HCT116 (cell line): ENCODE data around the gene PSMB5. TPM values are rescaled to one million over a fixed set of nuclear protein-coding genes. Genes with fewer than 3 reads are reported as not detected.

Experiments used
- ATAC-seq: fragments of 200-7000 bp; cut with Tn5 transposase; 2 replicates; pipeline ENCODE4 v1.9.1; 2020; ENCODE audit warnings: mild to moderate bottlenecking, moderate library complexity
- BruUV-seq: library from RNA; stranded (reverse); fragments of 400-500 nt; replicated peaks from 2 replicates; lab custom pipeline; 2021; lab: Mats Ljungman, UMichigan
- CTCF ChIA-PET: fragments of 300-600 bp; sonication (Branson Sonifier 250); formaldehyde crosslinking; loops from one replicate; lab custom pipeline; 2021; ENCODE audit warnings: antibody characterized with exemption; lab: Charles Lee
- POLR2A ChIA-PET: fragments of 300-600, 350-600 bp; sonication (Branson Sonifier 250); formaldehyde crosslinking; loops from one replicate; lab custom pipeline; 2021; ENCODE audit warnings: antibody characterized with exemption; lab: Charles Lee
- RAD21 ChIA-PET, 2 experiments: fragments of 300-600 bp; sonication (Branson Sonifier 250); formaldehyde crosslinking; loops; one replicate each; lab custom pipeline; 2023; ENCODE audit warnings: low total read pairs in 2 of 2; ENCODE audit not compliant: uncharacterized antibody in 2 of 2, unreplicated experiment in 2 of 2, low non-redundant PET in 1 of 2; lab: Charles Lee
- DNase-seq: peaks from one replicate; pipeline ENCODE4 v3.0.0-alpha.2; 2010; ENCODE audit warnings: low read depth, low spot score
- H2AFZ ChIP-seq: fragments of 200-600 bp; shearing (Covaris generic), sonication (generic); 2 replicates; pipeline ENCODE4 v1.6.1; 2017; ENCODE audit warnings: low read depth, mixed run types, mixed read lengths, antibody characterized with exemption, low read length; ENCODE audit not compliant: poor library complexity, severe bottlenecking
- H3K27ac ChIP-seq: 2 replicates; pipeline ENCODE4 v1.5.1; 2012; ENCODE audit warnings: low read depth, low read length
- H3K27me3 ChIP-seq: fragments of 200-600 bp; sonication (generic); 2 replicates; pipeline ENCODE4 v1.6.1; 2016; ENCODE audit warnings: mixed run types, low read length, mixed read lengths; ENCODE audit not compliant: insufficient read depth
- H3K36me3 ChIP-seq, 2 experiments: fragments of 200-500 bp in 1 of 2; fragments of 200-600 bp in 1 of 2; sonication (Bioruptor generic) in 1 of 2; sonication (generic) in 1 of 2; 2 replicates each; pipeline versions ENCODE4 v1.5.1 to v1.6.1; 2014 to 2016; ENCODE audit warnings: low read length in 2 of 2, inconsistent platforms in 1 of 2, mixed read lengths in 1 of 2, mixed run types in 1 of 2; ENCODE audit not compliant: insufficient read depth in 2 of 2, control insufficient read depth in 1 of 2
- H3K4me1 ChIP-seq, 2 experiments: fragments of 200-600 bp in 1 of 2; sonication (generic) in 1 of 2; 2 replicates each; pipeline versions ENCODE4 v1.5.1 to v1.6.1; 2012 to 2017; ENCODE audit warnings: low read length in 2 of 2, inconsistent platforms in 1 of 2, mild to moderate bottlenecking in 1 of 2, mixed read lengths in 1 of 2, mixed run types in 1 of 2, moderate library complexity in 1 of 2; ENCODE audit not compliant: insufficient read depth in 2 of 2, control insufficient read depth in 1 of 2
- H3K4me2 ChIP-seq: fragments of 200-600 bp; sonication (generic); 2 replicates; pipeline ENCODE4 v1.6.1; 2017; ENCODE audit warnings: mixed run types, low read length, mixed read lengths
- H3K4me3 ChIP-seq, 2 experiments: fragments of 200-600 bp in 1 of 2; sonication (generic) in 1 of 2; replicated peaks in 1 of 2; 2 replicates each; pipeline ENCODE4 v1.5.1; 2011 to 2016; ENCODE audit warnings: low read length in 2 of 2, control low read depth in 1 of 2, low read depth in 1 of 2, mild to moderate bottlenecking in 1 of 2, mixed read lengths in 1 of 2, mixed run types in 1 of 2
- H3K79me2 ChIP-seq: fragments of 200-600 bp; sonication (generic); 2 replicates; pipeline ENCODE4 v1.6.1; 2017; ENCODE audit warnings: mild to moderate bottlenecking, mixed run types, low read length, moderate library complexity, mixed read lengths; ENCODE audit not compliant: insufficient read depth
- H3K9ac ChIP-seq: fragments of 200-600 bp; sonication (generic); 2 replicates; pipeline ENCODE4 v1.6.1; 2016; ENCODE audit warnings: low read length, mixed read lengths
- H3K9me2 ChIP-seq: fragments of 200-600 bp; sonication (generic), shearing (Covaris generic); 2 replicates; pipeline ENCODE4 v1.6.1; 2017; ENCODE audit warnings: mixed run types, mild to moderate bottlenecking, moderate library complexity; ENCODE audit not compliant: insufficient read depth
- H3K9me3 ChIP-seq, 2 experiments: fragments of 200-500 bp in 1 of 2; fragments of 200-600 bp in 1 of 2; sonication (Bioruptor generic) in 1 of 2; sonication (generic) in 1 of 2; 2 replicates each; pipeline ENCODE4 v1.6.1; 2014 to 2017; ENCODE audit warnings: low read length in 2 of 2, mixed read lengths in 2 of 2, inconsistent platforms in 1 of 2, low read depth in 1 of 2, mild to moderate bottlenecking in 1 of 2, mixed run types in 1 of 2, moderate library complexity in 1 of 2; ENCODE audit not compliant: control insufficient read depth in 1 of 2, insufficient read depth in 1 of 2
- H4K20me1 ChIP-seq: fragments of 200-600 bp; sonication (generic), shearing (Covaris generic); 2 replicates; pipeline ENCODE4 v1.6.1; 2017; ENCODE audit warnings: mixed run types, mild to moderate bottlenecking, moderate library complexity; ENCODE audit not compliant: insufficient read depth
- CBX3 ChIP-seq: IDR thresholded peaks from 2 replicates; pipeline ENCODE4 v1.6.1; 2012; ENCODE audit warnings: low read depth
- CEBPB ChIP-seq: IDR thresholded peaks from 2 replicates; pipeline ENCODE4 v1.6.1; 2012; ENCODE audit warnings: low read depth
- EGR1 ChIP-seq: IDR thresholded peaks from 2 replicates; pipeline ENCODE4 v1.6.1; 2012; ENCODE audit warnings: low read depth
- ELF1 ChIP-seq: IDR thresholded peaks from 2 replicates; pipeline ENCODE4 v1.6.1; 2012; ENCODE audit warnings: low read depth, borderline replicate concordance
- EZH2 ChIP-seq: fragments of 200-600 bp; sonication (generic); IDR thresholded peaks from 2 replicates; pipeline ENCODE4 v1.6.1; 2017; ENCODE audit warnings: antibody characterized with exemption, mixed run types
- FOSL1 ChIP-seq: IDR thresholded peaks from 2 replicates; pipeline ENCODE4 v1.6.1; 2012; ENCODE audit warnings: low read depth
- MAX ChIP-seq: IDR thresholded peaks from 2 replicates; pipeline ENCODE4 v1.6.1; 2012
- POLR2AphosphoS5 ChIP-seq: IDR thresholded peaks from 2 replicates; pipeline ENCODE4 v1.6.1; 2011; ENCODE audit warnings: mild to moderate bottlenecking, low read depth, low read length, moderate library complexity
- RAD21 ChIP-seq: IDR thresholded peaks from 2 replicates; pipeline ENCODE4 v1.6.1; 2012; ENCODE audit warnings: low read depth, mild to moderate bottlenecking
- SIN3A ChIP-seq: IDR thresholded peaks from 2 replicates; pipeline ENCODE4 v1.6.1; 2012; ENCODE audit warnings: low read depth
- SRF ChIP-seq: IDR thresholded peaks from 2 replicates; pipeline ENCODE4 v1.6.1; 2012; ENCODE audit warnings: low read depth
- TCF7L2 ChIP-seq: IDR thresholded peaks from 2 replicates; pipeline ENCODE4 v1.7.0; 2011; ENCODE audit warnings: borderline replicate concordance, inconsistent platforms; ENCODE audit not compliant: insufficient read depth, insufficient read length; ENCODE audit errors: extremely low read depth
- ZFX ChIP-seq: fragments of 450-650 bp; IDR thresholded peaks from 2 replicates; pipeline ENCODE4 v1.6.1; 2017
- intact Hi-C: fragments of 100-400 bp; cut with micrococcal nuclease; formaldehyde crosslinking; loops from 2 replicates; pipeline ENCODE4 v1.10.0; 2022
- total RNA-seq: library from RNA; stranded (reverse); gene quantifications from one replicate; pipeline ENCODE4 v1.2.1, GENCODE V29; 2021; ENCODE audit not compliant: unreplicated experiment
- TF ChIP-seq, protein P1 (sequence below): IDR thresholded peaks from 2 replicates; pipeline ENCODE4 v1.6.1; 2011; ENCODE audit warnings: mild to moderate bottlenecking, low read length, moderate library complexity; ENCODE audit not compliant: insufficient replicate concordance; ENCODE audit errors: extremely low read depth
- TF ChIP-seq, protein P2 (sequence below): IDR thresholded peaks from 2 replicates; pipeline ENCODE4 v1.6.1; 2012
- TF ChIP-seq, protein P3 (sequence below): IDR thresholded peaks from 2 replicates; pipeline ENCODE4 v1.6.1; 2012; ENCODE audit warnings: low read depth
- TF ChIP-seq, protein P4 (sequence below), 3 experiments: fragments of 200-600 bp in 1 of 3; sonication (generic) in 1 of 3; IDR thresholded peaks in 2 of 3; conservative IDR thresholded peaks in 1 of 3; 2 replicates each; pipeline ENCODE4 v1.5.1; 2012 to 2017; ENCODE audit warnings: low read depth in 2 of 3, low read length in 2 of 3, antibody characterized with exemption in 1 of 3, borderline replicate concordance in 1 of 3, control low read depth in 1 of 3, mild to moderate bottlenecking in 1 of 3, mixed read lengths in 1 of 3, mixed run types in 1 of 3, moderate library complexity in 1 of 3; ENCODE audit not compliant: insufficient read depth in 1 of 3

PSMB5 gene
- total RNA-seq, 1 experiment from 2014 or later: 212 TPM

DNA sequence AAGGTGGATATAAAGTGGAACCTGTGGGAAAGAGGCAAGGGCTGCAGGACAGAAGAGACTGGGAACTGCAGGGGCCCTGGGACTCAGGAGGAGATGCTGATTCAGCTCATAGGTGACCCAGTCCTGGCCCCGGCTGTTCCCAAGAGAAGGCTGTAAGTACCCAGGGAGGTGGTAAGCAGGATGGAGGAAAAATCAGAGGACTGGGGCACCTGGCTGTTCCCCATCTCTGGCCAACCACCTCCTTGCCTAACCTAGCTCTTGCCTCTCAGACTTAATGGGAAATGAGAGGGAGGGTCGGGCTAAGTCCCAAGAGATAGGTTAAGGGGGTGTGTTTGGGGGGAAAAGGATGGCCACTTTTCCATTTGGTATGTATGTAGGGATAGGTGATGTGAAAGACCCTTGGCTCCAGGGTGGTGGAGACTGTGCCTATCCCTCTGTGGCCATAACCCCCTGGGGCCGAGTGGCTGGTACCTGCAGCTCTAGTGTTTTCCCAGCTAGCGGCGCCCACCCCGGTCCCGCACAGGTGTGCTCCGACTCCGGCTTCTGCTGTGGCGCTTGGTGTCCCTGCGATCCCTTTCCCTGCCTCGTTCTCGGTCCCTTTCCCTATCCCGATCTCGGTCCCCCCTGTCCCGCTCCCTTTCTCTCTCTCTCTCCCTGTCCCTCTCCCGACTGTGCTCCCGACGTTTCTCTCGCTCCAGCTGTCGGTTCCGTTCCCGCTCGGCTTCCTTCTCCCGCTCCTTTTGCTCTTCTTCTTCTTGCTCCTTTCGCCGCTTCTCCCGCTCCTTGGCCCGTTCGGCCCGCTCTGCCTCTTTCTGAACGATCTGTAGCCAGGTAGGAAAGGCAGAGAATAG is 24.2 kb upstream of the PSMB5 start:
- Histone ChIP-seq H3K9ac (no peak overlapping the region), H3K27ac (peak overlapping the region; percentile 84), H4K20me1 (no peaks in the 10 kb centered on the region), H3K9me2 (no peaks in the 10 kb centered on the region), H3K27me3 (no peaks in the 10 kb centered on the region), H3K36me3 (peaks cover 29 to 35% of the 10 kb centered on the region in 2 experiments; a peak in 3 of 4 replicates), H3K4me1 (peaks cover 27 to 51% of the 10 kb centered on the region in 2 experiments), H3K9me3 (no peaks in the 10 kb centered on the region), H3K4me2 (peak overlapping the region; percentile 95; the same call in 1 of the 2 replicates), H2AFZ (no peak overlapping the region), H3K4me3 (no peak overlapping the region), H3K79me2 (peaks cover 7% of the 10 kb centered on the region; the same call in 1 of the 2 replicates)
- BruUV-seq: TSS peak; percentile 68
- DNase-seq (no peak), ATAC-seq (no peak)
- no peak for TF ChIP-seq CBX3
- TF ChIP-seq SRF: no peak
- no peak for TF ChIP-seq MAX
- TF ChIP-seq POLR2AphosphoS5: no peak; the same call in 1 of the 2 replicates
- no peak for TF ChIP-seq CEBPB
- TF ChIP-seq, protein P1, sequence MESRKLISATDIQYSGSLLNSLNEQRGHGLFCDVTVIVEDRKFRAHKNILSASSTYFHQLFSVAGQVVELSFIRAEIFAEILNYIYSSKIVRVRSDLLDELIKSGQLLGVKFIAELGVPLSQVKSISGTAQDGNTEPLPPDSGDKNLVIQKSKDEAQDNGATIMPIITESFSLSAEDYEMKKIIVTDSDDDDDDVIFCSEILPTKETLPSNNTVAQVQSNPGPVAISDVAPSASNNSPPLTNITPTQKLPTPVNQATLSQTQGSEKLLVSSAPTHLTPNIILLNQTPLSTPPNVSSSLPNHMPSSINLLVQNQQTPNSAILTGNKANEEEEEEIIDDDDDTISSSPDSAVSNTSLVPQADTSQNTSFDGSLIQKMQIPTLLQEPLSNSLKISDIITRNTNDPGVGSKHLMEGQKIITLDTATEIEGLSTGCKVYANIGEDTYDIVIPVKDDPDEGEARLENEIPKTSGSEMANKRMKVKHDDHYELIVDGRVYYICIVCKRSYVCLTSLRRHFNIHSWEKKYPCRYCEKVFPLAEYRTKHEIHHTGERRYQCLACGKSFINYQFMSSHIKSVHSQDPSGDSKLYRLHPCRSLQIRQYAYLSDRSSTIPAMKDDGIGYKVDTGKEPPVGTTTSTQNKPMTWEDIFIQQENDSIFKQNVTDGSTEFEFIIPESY: no peak
- no peak for TF ChIP-seq ZFX
- TF ChIP-seq FOSL1: no peak
- no peak for TF ChIP-seq EGR1
- TF ChIP-seq, protein P2, sequence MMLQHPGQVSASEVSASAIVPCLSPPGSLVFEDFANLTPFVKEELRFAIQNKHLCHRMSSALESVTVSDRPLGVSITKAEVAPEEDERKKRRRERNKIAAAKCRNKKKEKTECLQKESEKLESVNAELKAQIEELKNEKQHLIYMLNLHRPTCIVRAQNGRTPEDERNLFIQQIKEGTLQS: no peak
- TF ChIP-seq, protein P3, sequence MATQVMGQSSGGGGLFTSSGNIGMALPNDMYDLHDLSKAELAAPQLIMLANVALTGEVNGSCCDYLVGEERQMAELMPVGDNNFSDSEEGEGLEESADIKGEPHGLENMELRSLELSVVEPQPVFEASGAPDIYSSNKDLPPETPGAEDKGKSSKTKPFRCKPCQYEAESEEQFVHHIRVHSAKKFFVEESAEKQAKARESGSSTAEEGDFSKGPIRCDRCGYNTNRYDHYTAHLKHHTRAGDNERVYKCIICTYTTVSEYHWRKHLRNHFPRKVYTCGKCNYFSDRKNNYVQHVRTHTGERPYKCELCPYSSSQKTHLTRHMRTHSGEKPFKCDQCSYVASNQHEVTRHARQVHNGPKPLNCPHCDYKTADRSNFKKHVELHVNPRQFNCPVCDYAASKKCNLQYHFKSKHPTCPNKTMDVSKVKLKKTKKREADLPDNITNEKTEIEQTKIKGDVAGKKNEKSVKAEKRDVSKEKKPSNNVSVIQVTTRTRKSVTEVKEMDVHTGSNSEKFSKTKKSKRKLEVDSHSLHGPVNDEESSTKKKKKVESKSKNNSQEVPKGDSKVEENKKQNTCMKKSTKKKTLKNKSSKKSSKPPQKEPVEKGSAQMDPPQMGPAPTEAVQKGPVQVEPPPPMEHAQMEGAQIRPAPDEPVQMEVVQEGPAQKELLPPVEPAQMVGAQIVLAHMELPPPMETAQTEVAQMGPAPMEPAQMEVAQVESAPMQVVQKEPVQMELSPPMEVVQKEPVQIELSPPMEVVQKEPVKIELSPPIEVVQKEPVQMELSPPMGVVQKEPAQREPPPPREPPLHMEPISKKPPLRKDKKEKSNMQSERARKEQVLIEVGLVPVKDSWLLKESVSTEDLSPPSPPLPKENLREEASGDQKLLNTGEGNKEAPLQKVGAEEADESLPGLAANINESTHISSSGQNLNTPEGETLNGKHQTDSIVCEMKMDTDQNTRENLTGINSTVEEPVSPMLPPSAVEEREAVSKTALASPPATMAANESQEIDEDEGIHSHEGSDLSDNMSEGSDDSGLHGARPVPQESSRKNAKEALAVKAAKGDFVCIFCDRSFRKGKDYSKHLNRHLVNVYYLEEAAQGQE: no peak
- TF ChIP-seq, protein P4, sequence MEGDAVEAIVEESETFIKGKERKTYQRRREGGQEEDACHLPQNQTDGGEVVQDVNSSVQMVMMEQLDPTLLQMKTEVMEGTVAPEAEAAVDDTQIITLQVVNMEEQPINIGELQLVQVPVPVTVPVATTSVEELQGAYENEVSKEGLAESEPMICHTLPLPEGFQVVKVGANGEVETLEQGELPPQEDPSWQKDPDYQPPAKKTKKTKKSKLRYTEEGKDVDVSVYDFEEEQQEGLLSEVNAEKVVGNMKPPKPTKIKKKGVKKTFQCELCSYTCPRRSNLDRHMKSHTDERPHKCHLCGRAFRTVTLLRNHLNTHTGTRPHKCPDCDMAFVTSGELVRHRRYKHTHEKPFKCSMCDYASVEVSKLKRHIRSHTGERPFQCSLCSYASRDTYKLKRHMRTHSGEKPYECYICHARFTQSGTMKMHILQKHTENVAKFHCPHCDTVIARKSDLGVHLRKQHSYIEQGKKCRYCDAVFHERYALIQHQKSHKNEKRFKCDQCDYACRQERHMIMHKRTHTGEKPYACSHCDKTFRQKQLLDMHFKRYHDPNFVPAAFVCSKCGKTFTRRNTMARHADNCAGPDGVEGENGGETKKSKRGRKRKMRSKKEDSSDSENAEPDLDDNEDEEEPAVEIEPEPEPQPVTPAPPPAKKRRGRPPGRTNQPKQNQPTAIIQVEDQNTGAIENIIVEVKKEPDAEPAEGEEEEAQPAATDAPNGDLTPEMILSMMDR (IDR thresholded peaks at IDR 0.05 in 2 of 3, conservative IDR thresholded peaks at IDR 0.05 in 1 of 3; ENCODE audit: borderline replicate concordance in 1 of 3, insufficient read depth in 1 of 3, low read depth in 2 of 3, low read length in 2 of 3): no peak
- TF ChIP-seq SIN3A: no peak
- TF ChIP-seq ELF1: no peak
- TF ChIP-seq TCF7L2: no peak
- TF ChIP-seq RAD21: no peak
- no peak for TF ChIP-seq EZH2
- CTCF ChIA-PET: interaction anchor here (1.0 to 9.9 kb wide), 24 partner anchors 10 to 499 kb away, joined by 3 to 175 read pairs (median 5); partner anchors contain the start of genes ACIN1, AJUBA, C14orf119 and PRMT5
- POLR2A ChIA-PET: interaction anchor here (0.9 to 1.7 kb wide), 7 partner anchors 7 to 82 kb away, joined by 3 to 10 read pairs (median 5); no protein-coding TSS in a partner anchor
- RAD21 ChIA-PET: interaction anchor here (1.0 to 1.3 kb wide), 5 partner anchors 10 to 87 kb away, joined by 3 to 12 read pairs (median 5); partner anchors contain the start of gene AJUBA (in 1 of the 2)
- intact Hi-C loops: loop anchor here (1.0 to 5.0 kb wide), 4 partner anchors 52 to 502 kb away; no protein-coding TSS in a partner anchor
